Progenitor cell of endocrine pancreas (in vitro differentiated cells): Measurements from ENCODE around the gene AXIN1. TPM values are rescaled to one million over a fixed set of nuclear protein-coding genes. Genes with fewer than 3 reads are reported as not detected.

ENCODE experiments used
- DNase-seq: peaks from one replicate; pipeline ENCODE4 v3.0.0; 2021; ENCODE audit warnings: low spot score; ENCODE audit not compliant: unreplicated experiment
- H3K27ac Mint-ChIP-seq: 2 replicates; pipeline ENCODE4 v1.8.0; 2021; ENCODE audit warnings: mild to moderate bottlenecking, moderate library complexity, mixed read lengths
- H3K27me3 Mint-ChIP-seq: 2 replicates; pipeline ENCODE4 v1.8.0; 2021; ENCODE audit warnings: mixed read lengths
- H3K36me3 Mint-ChIP-seq: 2 replicates; pipeline ENCODE4 v1.8.0; 2022; ENCODE audit warnings: mixed read lengths; ENCODE audit not compliant: insufficient read depth
- H3K4me1 Mint-ChIP-seq: 2 replicates; pipeline ENCODE4 v1.8.0; 2021; ENCODE audit warnings: low read depth, mixed read lengths
- H3K4me3 Mint-ChIP-seq: 2 replicates; pipeline ENCODE4 v1.8.0; 2021; ENCODE audit warnings: low read depth, mild to moderate bottlenecking, moderate library complexity, mixed read lengths
- H3K9me3 Mint-ChIP-seq: 2 replicates; pipeline ENCODE4 v1.8.0; 2021; ENCODE audit warnings: low read depth, mixed read lengths
- CTCF ChIP-seq: fragments of 200-600 bp; sonication (generic); IDR thresholded peaks from one replicate; pipeline ENCODE4 v1.5.0; 2021; ENCODE audit warnings: antibody characterized with exemption, mild to moderate bottlenecking; ENCODE audit not compliant: unreplicated experiment
- total RNA-seq: library from RNA; stranded (reverse); gene quantifications from 2 replicates; pipeline ENCODE4 v1.2.1, GENCODE V29; 2021

Gene AXIN1
- total RNA-seq, 1 donor from 2014 or later, result 34.4 TPM

GRCh38 chr16:280991-281659 lies 71.4 kb downstream of the AXIN1 start:
- no peak for DNase-seq
- H3K9me3 Mint-ChIP-seq, result no peaks in the 10 kb centered on the region
- H3K36me3 Mint-ChIP-seq, result peaks cover 5% of the 10 kb centered on the region
- no peak overlapping the region for H3K27ac Mint-ChIP-seq
- H3K4me3 Mint-ChIP-seq, result peak overlapping the region; percentile 56
- peaks cover 26% of the 10 kb centered on the region for H3K27me3 Mint-ChIP-seq
- H3K4me1 Mint-ChIP-seq, result peaks cover 2% of the 10 kb centered on the region
- TF ChIP-seq CTCF, result no peak

- TF ChIP-seq CTCF, result no peak
- peaks cover 26% of the 10 kb centered on the region for H3K27me3 Mint-ChIP-seq
- peak within 1 kb of the TSS; percentile 56 for H3K4me3 Mint-ChIP-seq
- H3K4me1 Mint-ChIP-seq, result peaks cover 2% of the 10 kb centered on the region
- H3K9me3 Mint-ChIP-seq, result no peaks in the 10 kb centered on the region
- H3K27ac Mint-ChIP-seq, result no peak within 1 kb of the TSS
- DNase-seq, result no peak
- H3K36me3 Mint-ChIP-seq, result peaks cover 5% of the 10 kb centered on the region
Measured at GRCh38 chr16:280552-280951, 72.0 kb downstream of the AXIN1 start, which contains the start of gene ARHGDIG. TSS of gene ARHGDIG (plus strand) at chr16:280591. CDS start at chr16:280681, 90 bp downstream.

GRCh38 chr16:280005-280460 lies 72.5 kb downstream of the AXIN1 start:
- Mint-ChIP-seq H3K27ac (no peak overlapping the region), H3K4me3 (peak overlapping the region; percentile 52), H3K27me3 (peaks cover 28% of the 10 kb centered on the region), H3K4me1 (peaks cover 2% of the 10 kb centered on the region), H3K36me3 (peaks cover under 1% of the 10 kb centered on the region), H3K9me3 (no peaks in the 10 kb centered on the region)
- no peak for TF ChIP-seq CTCF
- no peak for DNase-seq

GRCh38 chr16:279531-279930 lies 73.0 kb downstream of the AXIN1 start:
- no peak for DNase-seq
- Mint-ChIP-seq H3K9me3 (no peaks in the 10 kb centered on the region), H3K4me3 (peak overlapping the region; percentile 15), H3K27ac (no peak overlapping the region), H3K4me1 (peaks cover 2% of the 10 kb centered on the region), H3K36me3 (no peaks in the 10 kb centered on the region), H3K27me3 (peaks cover 30% of the 10 kb centered on the region)
- TF ChIP-seq CTCF, result no peak

- H3K27ac Mint-ChIP-seq, result no peak overlapping the region
- H3K4me3 Mint-ChIP-seq, result peak overlapping the region; percentile 15
- TF ChIP-seq CTCF, result no peak
- no peaks in the 10 kb centered on the region for H3K36me3 Mint-ChIP-seq
- H3K4me1 Mint-ChIP-seq, result peaks cover 2% of the 10 kb centered on the region
- no peak for DNase-seq
- peaks cover 30% of the 10 kb centered on the region for H3K27me3 Mint-ChIP-seq
- H3K9me3 Mint-ChIP-seq, result no peaks in the 10 kb centered on the region
Measured at GRCh38 chr16:278863-279366, 73.6 kb downstream of the AXIN1 start.
